ENCODE results near the gene C15orf62.

GRCh38 chr15:40803076-40803475 lies 33.3 kb downstream of the C15orf62 start:
- TF ChIP-seq, protein P1, sequence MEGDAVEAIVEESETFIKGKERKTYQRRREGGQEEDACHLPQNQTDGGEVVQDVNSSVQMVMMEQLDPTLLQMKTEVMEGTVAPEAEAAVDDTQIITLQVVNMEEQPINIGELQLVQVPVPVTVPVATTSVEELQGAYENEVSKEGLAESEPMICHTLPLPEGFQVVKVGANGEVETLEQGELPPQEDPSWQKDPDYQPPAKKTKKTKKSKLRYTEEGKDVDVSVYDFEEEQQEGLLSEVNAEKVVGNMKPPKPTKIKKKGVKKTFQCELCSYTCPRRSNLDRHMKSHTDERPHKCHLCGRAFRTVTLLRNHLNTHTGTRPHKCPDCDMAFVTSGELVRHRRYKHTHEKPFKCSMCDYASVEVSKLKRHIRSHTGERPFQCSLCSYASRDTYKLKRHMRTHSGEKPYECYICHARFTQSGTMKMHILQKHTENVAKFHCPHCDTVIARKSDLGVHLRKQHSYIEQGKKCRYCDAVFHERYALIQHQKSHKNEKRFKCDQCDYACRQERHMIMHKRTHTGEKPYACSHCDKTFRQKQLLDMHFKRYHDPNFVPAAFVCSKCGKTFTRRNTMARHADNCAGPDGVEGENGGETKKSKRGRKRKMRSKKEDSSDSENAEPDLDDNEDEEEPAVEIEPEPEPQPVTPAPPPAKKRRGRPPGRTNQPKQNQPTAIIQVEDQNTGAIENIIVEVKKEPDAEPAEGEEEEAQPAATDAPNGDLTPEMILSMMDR (IDR thresholded peaks at IDR 0.05; ENCODE audit: poor library complexity, severe bottlenecking): no peak
- TF ChIP-seq POLR2AphosphoS5 (IDR thresholded peaks at IDR 0.05): no peak
- TF ChIP-seq, protein P2, sequence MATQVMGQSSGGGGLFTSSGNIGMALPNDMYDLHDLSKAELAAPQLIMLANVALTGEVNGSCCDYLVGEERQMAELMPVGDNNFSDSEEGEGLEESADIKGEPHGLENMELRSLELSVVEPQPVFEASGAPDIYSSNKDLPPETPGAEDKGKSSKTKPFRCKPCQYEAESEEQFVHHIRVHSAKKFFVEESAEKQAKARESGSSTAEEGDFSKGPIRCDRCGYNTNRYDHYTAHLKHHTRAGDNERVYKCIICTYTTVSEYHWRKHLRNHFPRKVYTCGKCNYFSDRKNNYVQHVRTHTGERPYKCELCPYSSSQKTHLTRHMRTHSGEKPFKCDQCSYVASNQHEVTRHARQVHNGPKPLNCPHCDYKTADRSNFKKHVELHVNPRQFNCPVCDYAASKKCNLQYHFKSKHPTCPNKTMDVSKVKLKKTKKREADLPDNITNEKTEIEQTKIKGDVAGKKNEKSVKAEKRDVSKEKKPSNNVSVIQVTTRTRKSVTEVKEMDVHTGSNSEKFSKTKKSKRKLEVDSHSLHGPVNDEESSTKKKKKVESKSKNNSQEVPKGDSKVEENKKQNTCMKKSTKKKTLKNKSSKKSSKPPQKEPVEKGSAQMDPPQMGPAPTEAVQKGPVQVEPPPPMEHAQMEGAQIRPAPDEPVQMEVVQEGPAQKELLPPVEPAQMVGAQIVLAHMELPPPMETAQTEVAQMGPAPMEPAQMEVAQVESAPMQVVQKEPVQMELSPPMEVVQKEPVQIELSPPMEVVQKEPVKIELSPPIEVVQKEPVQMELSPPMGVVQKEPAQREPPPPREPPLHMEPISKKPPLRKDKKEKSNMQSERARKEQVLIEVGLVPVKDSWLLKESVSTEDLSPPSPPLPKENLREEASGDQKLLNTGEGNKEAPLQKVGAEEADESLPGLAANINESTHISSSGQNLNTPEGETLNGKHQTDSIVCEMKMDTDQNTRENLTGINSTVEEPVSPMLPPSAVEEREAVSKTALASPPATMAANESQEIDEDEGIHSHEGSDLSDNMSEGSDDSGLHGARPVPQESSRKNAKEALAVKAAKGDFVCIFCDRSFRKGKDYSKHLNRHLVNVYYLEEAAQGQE (IDR thresholded peaks at IDR 0.05; ENCODE audit: borderline replicate concordance): no peak
- TF ChIP-seq EZH2 (IDR thresholded peaks at IDR 0.05; ENCODE audit: borderline replicate concordance, insufficient read depth, low read length, poor library complexity, severe bottlenecking): no peak
- TF ChIP-seq EP300 (conservative IDR thresholded peaks at IDR 0.05; ENCODE audit: poor library complexity, severe bottlenecking): no peak
- no peak for TF ChIP-seq RAD21 (conservative IDR thresholded peaks at IDR 0.05)
- TF ChIP-seq TAF1 (IDR thresholded peaks at IDR 0.05; ENCODE audit: low read depth): no peak
- TF ChIP-seq MXI1 (conservative IDR thresholded peaks at IDR 0.05; ENCODE audit: poor library complexity, severe bottlenecking): no peak

Measured in neural cell (in vitro differentiated cells).